Parathyroid adenoma (tissue), 2 donors: ENCODE data around the gene DHFR2.

Source experiments
- H2AFZ ChIP-seq: fragments of 300-600 bp; sonication (generic); one replicate; pipeline ENCODE4 v1.7.0; 2017; ENCODE audit warnings: antibody characterized with exemption, mild to moderate bottlenecking
- H3K27ac ChIP-seq: fragments of 300-600 bp; sonication (generic); one replicate; pipeline ENCODE4 v1.7.0; 2017
- H3K27me3 ChIP-seq: fragments of 300-600 bp; sonication (generic); one replicate; pipeline ENCODE4 v1.7.0; 2017; ENCODE audit warnings: low read length; ENCODE audit not compliant: control insufficient read depth, insufficient read depth
- H3K36me3 ChIP-seq: fragments of 300-600 bp; sonication (generic); one replicate; pipeline ENCODE4 v1.7.0; 2017; ENCODE audit warnings: low read length; ENCODE audit not compliant: control insufficient read depth, insufficient read depth
- H3K4me1 ChIP-seq: fragments of 300-600 bp; sonication (generic); one replicate; pipeline ENCODE4 v1.7.0; 2017; ENCODE audit warnings: control low read depth
- H3K4me2 ChIP-seq: fragments of 300-600 bp; sonication (generic); one replicate; pipeline ENCODE4 v1.7.0; 2017; ENCODE audit warnings: low read length
- H3K4me3 ChIP-seq: fragments of 300-600 bp; sonication (generic); one replicate; pipeline ENCODE4 v1.7.0; 2017; ENCODE audit warnings: low read depth, low read length
- H3K79me2 ChIP-seq: fragments of 300-600 bp; sonication (generic); one replicate; pipeline ENCODE4 v1.7.0; 2017; ENCODE audit warnings: control low read depth
- H3K9ac ChIP-seq: fragments of 300-600 bp; sonication (generic); one replicate; pipeline ENCODE4 v1.7.0; 2017; ENCODE audit warnings: mild to moderate bottlenecking
- H3K9me3 ChIP-seq: fragments of 300-600 bp; sonication (generic); one replicate; pipeline ENCODE4 v1.7.0; 2017; ENCODE audit warnings: low read length; ENCODE audit not compliant: control insufficient read depth
- TF ChIP-seq, protein P1 (sequence below): fragments of 300-600 bp; sonication (generic); IDR thresholded peaks from one replicate; pipeline ENCODE4 v1.7.0; 2017; ENCODE audit warnings: antibody characterized with exemption, mild to moderate bottlenecking
- donor health status: primary hyperparathyroidism.

The DHFR2 gene

DNA sequence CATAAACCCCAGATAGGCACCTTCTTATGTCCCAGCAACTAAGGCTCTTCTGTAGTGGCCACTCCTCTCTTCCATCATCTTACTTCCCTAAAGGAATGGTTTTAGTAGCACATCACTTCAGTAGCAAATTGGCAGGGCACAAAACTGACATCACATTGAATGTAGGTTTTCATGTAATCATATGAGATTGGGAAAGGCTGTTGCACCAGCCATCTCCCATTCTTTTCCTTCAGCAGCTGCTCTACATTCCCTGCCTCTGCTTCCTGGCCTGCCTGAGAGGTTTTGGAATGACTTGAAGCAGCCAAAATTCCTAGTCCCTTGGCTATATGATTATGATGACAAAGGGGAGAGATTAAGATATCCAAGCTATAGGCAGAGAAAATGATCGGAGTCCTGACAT, 36.6 kb upstream of the DHFR2 start:
- no peak overlapping the region for H3K9ac ChIP-seq
- H3K4me1 ChIP-seq = no peaks in the 10 kb centered on the region
- H3K9me3 ChIP-seq = no peaks in the 10 kb centered on the region
- H2AFZ ChIP-seq = no peak overlapping the region
- H3K79me2 ChIP-seq = no peaks in the 10 kb centered on the region
- no peak overlapping the region for H3K27ac ChIP-seq
- no peak overlapping the region for H3K4me2 ChIP-seq
- H3K27me3 ChIP-seq = no peaks in the 10 kb centered on the region
- no peaks in the 10 kb centered on the region for H3K36me3 ChIP-seq
- TF ChIP-seq, protein P1, sequence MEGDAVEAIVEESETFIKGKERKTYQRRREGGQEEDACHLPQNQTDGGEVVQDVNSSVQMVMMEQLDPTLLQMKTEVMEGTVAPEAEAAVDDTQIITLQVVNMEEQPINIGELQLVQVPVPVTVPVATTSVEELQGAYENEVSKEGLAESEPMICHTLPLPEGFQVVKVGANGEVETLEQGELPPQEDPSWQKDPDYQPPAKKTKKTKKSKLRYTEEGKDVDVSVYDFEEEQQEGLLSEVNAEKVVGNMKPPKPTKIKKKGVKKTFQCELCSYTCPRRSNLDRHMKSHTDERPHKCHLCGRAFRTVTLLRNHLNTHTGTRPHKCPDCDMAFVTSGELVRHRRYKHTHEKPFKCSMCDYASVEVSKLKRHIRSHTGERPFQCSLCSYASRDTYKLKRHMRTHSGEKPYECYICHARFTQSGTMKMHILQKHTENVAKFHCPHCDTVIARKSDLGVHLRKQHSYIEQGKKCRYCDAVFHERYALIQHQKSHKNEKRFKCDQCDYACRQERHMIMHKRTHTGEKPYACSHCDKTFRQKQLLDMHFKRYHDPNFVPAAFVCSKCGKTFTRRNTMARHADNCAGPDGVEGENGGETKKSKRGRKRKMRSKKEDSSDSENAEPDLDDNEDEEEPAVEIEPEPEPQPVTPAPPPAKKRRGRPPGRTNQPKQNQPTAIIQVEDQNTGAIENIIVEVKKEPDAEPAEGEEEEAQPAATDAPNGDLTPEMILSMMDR = no peak
- H3K4me3 ChIP-seq = no peak overlapping the region

DNA sequence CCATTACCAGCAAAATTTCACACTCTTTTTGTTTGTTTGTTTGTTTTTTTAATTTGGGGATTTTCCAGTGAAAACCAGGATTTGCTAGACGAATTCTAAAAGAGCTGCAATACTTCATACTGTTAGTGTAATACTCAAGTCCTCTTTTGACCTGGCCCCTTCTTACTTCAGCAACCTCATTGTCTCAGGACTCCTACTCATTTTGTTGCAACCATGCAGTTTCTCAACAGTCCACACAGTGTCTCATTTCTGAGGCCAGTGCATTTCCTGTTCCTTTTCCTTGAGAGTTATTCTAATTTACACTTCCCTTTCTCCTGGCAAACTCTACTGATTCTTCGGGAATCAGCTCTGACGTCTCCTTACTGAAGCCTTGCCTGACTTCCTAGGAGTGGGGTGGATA, 35.7 kb upstream of the DHFR2 start:
- Histone ChIP-seq H3K4me1 (no peaks in the 10 kb centered on the region), H3K9me3 (no peaks in the 10 kb centered on the region), H3K4me2 (no peak overlapping the region), H3K27ac (no peak overlapping the region), H3K36me3 (no peaks in the 10 kb centered on the region), H3K79me2 (no peaks in the 10 kb centered on the region), H2AFZ (no peak overlapping the region), H3K27me3 (no peaks in the 10 kb centered on the region), H3K9ac (no peak overlapping the region), H3K4me3 (no peak overlapping the region)
- TF ChIP-seq, protein P1 = no peak

DNA sequence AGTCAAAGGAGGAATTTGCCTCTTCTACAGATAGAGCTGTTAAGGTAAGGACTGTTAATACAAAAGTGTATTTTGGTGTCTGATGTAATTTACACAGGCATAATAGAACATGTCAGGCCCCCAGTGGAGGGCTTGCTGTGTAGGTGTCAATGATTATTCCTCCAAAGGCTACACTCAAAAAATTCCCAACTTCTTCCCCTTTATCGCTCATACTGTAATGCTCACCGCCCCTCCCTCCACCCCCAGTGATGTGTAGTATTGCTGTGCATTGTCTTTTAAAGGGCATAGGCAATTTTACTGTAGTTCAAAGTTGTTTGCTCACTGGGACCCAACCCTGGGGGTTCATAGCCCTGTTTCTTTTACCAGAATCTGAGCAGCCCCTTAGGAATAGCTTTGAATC, 32.4 kb upstream of the DHFR2 start:
- no peaks in the 10 kb centered on the region for H3K4me1 ChIP-seq
- TF ChIP-seq, protein P1 = no peak
- H3K9ac ChIP-seq = no peak overlapping the region
- no peak overlapping the region for H3K4me2 ChIP-seq
- no peaks in the 10 kb centered on the region for H3K27me3 ChIP-seq
- no peaks in the 10 kb centered on the region for H3K9me3 ChIP-seq
- no peak overlapping the region for H2AFZ ChIP-seq
- H3K4me3 ChIP-seq = no peak overlapping the region
- H3K27ac ChIP-seq = no peak overlapping the region
- H3K36me3 ChIP-seq = no peaks in the 10 kb centered on the region
- H3K79me2 ChIP-seq = no peaks in the 10 kb centered on the region

DNA sequence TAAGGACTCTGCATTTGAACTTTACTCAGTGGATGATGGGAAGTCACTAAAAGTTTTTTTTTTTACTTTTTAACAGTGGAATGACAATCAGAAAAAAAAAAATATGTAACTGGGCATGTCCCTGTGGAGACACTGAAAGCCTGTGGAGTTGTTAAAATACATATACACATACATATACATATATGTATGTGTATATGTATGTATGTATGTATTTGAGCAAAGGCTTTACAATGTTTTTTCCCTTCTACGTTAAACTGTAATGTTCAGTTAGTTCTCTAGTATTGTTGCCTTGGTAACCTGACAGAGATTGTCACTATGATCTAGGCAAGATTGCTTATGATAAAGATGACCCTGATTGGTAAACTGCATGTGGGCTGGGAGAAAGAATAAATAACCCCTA, 30.4 kb upstream of the DHFR2 start:
- Histone ChIP-seq H3K4me1 (no peaks in the 10 kb centered on the region), H3K9ac (no peak overlapping the region), H3K79me2 (no peaks in the 10 kb centered on the region), H3K4me3 (no peak overlapping the region), H3K9me3 (no peaks in the 10 kb centered on the region), H3K27me3 (no peaks in the 10 kb centered on the region), H3K36me3 (no peaks in the 10 kb centered on the region), H2AFZ (no peak overlapping the region), H3K27ac (no peak overlapping the region), H3K4me2 (no peak overlapping the region)
- TF ChIP-seq, protein P1 = no peak

DNA sequence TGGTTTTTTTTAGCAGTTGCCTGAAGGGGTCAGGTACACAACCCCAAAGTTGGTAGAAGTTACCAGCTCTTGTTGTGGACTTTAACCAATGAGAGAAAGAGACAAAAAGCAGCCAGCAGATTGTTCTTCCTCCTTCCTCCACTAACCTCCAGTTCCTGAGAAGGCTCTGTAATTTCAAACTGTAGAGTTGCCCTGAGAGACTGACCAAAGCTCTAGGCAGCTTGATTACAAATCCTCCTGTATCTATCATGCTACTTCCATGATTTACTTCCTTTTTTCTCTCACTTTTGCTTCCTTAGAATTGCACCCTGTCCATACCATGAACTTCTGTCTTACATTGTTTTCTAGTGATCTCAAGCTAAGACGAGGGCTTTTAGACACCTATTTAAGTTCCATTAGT, 29.4 kb upstream of the DHFR2 start:
- TF ChIP-seq, protein P1 = no peak
- no peaks in the 10 kb centered on the region for H3K27me3 ChIP-seq
- no peaks in the 10 kb centered on the region for H3K36me3 ChIP-seq

More for the DNA sequence above, 29.4 kb upstream of the DHFR2 start:
- H3K4me2 ChIP-seq = no peak overlapping the region
- no peaks in the 10 kb centered on the region for H3K79me2 ChIP-seq
- no peak overlapping the region for H2AFZ ChIP-seq
- no peak overlapping the region for H3K27ac ChIP-seq
- no peaks in the 10 kb centered on the region for H3K9me3 ChIP-seq
- no peak overlapping the region for H3K9ac ChIP-seq
- H3K4me3 ChIP-seq = no peak overlapping the region
- H3K4me1 ChIP-seq = no peaks in the 10 kb centered on the region
